Tibial nerve (tissue), 4 donors: ENCODE data around the gene TLE1.

Experiments
- CTCF ChIP-seq, 5 experiments: fragments of 200-600 bp in 3 of 5; fragments of 450-650 bp in 2 of 5; sonication (generic) in 3 of 5; IDR thresholded peaks; one replicate each; pipeline ENCODE4 v1.5.1; 2016 to 2019; ENCODE audit warnings: antibody characterized with exemption in 5 of 5, mild to moderate bottlenecking in 3 of 5, moderate library complexity in 2 of 5
- EP300 ChIP-seq, 2 donors: sonication (generic); formaldehyde crosslinking; IDR thresholded peaks; one replicate each; pipeline ENCODE4 v1.6.1; 2017; ENCODE audit warnings: antibody characterized with exemption in 2 of 2, mild to moderate bottlenecking in 1 of 2
- POLR2A ChIP-seq, 2 donors: fragments of 450-650 bp; IDR thresholded peaks; one replicate each; pipeline ENCODE4 v1.6.1; 2017; ENCODE audit warnings: antibody characterized with exemption in 2 of 2, mild to moderate bottlenecking in 2 of 2, moderate library complexity in 2 of 2

- TF ChIP-seq CTCF (IDR thresholded peaks at IDR 0.05), result no peak
- no peak for TF ChIP-seq EP300 (IDR thresholded peaks at IDR 0.05)
- TF ChIP-seq POLR2A (IDR thresholded peaks at IDR 0.05), result no peak
These were observed 86.3 kb downstream of the TLE1 start for GRCh38 chr9:81602887-81603680.
